Small intestine (tissue), 7 donors: ENCODE measurements around the gene TAX1BP1. TPM values are rescaled to one million over a fixed set of nuclear protein-coding genes. Genes with fewer than 3 reads are reported as not detected.

Experiments
- DNase-seq, 2 donors: peaks; one replicate each; pipeline versions ENCODE4 v3.0.0 to v3.0.0-alpha.2; 2013
- FAIRE-seq: peaks from 2 replicates; lab custom pipeline; 2012; peaks lifted over from hg19 to GRCh38; lab: Jason Lieb, UNC
- H3K27ac ChIP-seq, 3 donors: one replicate each; pipeline ENCODE4 v1.5.1; 2013; ENCODE audit warnings: low read length in 2 of 3, mild to moderate bottlenecking in 2 of 3, control low read depth in 1 of 3, inconsistent platforms in 1 of 3, low read depth in 1 of 3, moderate library complexity in 1 of 3
- H3K27me3 ChIP-seq, 3 donors: one replicate each; pipeline ENCODE4 v1.6.1; 2013; ENCODE audit warnings: low read length in 3 of 3, inconsistent platforms in 1 of 3; ENCODE audit not compliant: control insufficient read depth in 3 of 3, insufficient read depth in 3 of 3
- H3K36me3 ChIP-seq, 3 donors: one replicate each; pipeline ENCODE4 v1.6.1; 2013; ENCODE audit warnings: low read length in 3 of 3, inconsistent platforms in 1 of 3, low read depth in 1 of 3, mild to moderate bottlenecking in 1 of 3, moderate library complexity in 1 of 3; ENCODE audit not compliant: control insufficient read depth in 3 of 3, insufficient read depth in 2 of 3
- H3K4me1 ChIP-seq, 3 donors: one replicate each; pipeline ENCODE4 v1.6.1; 2013; ENCODE audit warnings: low read length in 2 of 3, inconsistent platforms in 1 of 3, low read depth in 1 of 3, mild to moderate bottlenecking in 1 of 3, moderate library complexity in 1 of 3; ENCODE audit not compliant: control insufficient read depth in 3 of 3, insufficient read depth in 2 of 3
- H3K4me3 ChIP-seq, 3 donors: one replicate each; pipeline ENCODE4 v1.5.1; 2013; ENCODE audit warnings: low read length in 3 of 3, control low read depth in 1 of 3, inconsistent platforms in 1 of 3, low read depth in 1 of 3, mild to moderate bottlenecking in 1 of 3, moderate library complexity in 1 of 3
- H3K9me3 ChIP-seq, 2 donors: one replicate each; pipeline ENCODE4 v1.6.1; 2013; ENCODE audit warnings: low read depth in 1 of 2, low read length in 1 of 2; ENCODE audit not compliant: control insufficient read depth in 2 of 2, insufficient read depth in 1 of 2
- WGBS, 3 donors: extraction: QIAGEN DNeasy Blood & Tissue Kit; methylation state at CpG; one replicate each; pipeline ENCODE4 v1.1.7; 2013; 5-methylcytosine and 5-hydroxymethylcytosine counted together
- polyA plus RNA-seq, 4 donors: library from polyadenylated mRNA; stranded (reverse) in 3 of 4; unstranded in 1 of 4; fragments of 200-250 nt in 3 of 4; fragments of 120-200 nt in 1 of 4; gene quantifications; one replicate each; pipeline versions ENCODE4 v1.2.1 to v1.2.3, GENCODE V29; 2013
- donor health status: healthy with polysubstance abuse.
- donor health status: control.
- donor health status: control.
- donor health status: Bipolar disorder and iron deficiency.
- donor health status: healthy.

Gene TAX1BP1
- polyA plus RNA-seq, 4 donors = 60.8 to 96.6 (median 81.3) TPM

DNA sequence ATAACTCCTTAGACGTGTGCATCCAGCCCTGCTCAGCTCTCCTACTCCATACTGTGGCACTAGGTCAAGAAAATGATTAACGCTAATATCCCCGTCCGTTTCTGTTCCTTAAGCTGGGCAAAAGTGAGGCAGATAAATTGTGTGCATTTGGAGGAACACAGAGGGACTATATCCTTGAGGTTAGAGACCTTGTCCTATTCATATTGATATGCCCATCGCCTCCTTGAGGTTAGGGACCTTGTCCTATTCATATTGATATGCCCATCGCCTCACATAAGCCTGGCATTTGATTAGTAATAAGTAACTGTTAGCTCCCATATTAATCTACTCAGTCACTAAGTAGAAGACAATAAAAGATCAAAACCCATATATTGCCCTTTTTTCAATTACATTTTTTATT, 12.9 kb upstream of the TAX1BP1 start:
- 78 to 87% (median 79%) methylated on average over 6 of the region's 6 CpGs for WGBS, 3 donors
- H3K27ac ChIP-seq = no peak overlapping the region
- no peaks in the 10 kb centered on the region for H3K9me3 ChIP-seq
- H3K36me3 ChIP-seq = no peaks in the 10 kb centered on the region
- DNase-seq (no peak), FAIRE-seq (no peak)
- H3K4me1 ChIP-seq = no peaks in the 10 kb centered on the region
- no peak overlapping the region for H3K4me3 ChIP-seq
- no peaks in the 10 kb centered on the region for H3K27me3 ChIP-seq

GRCh38 chr7:27730112-27730511, 9.8 kb upstream of the TAX1BP1 start:
- no peak for DNase-seq
- H3K4me3 ChIP-seq = no peak overlapping the region
- H3K27me3 ChIP-seq = no peaks in the 10 kb centered on the region
- no peaks in the 10 kb centered on the region for H3K36me3 ChIP-seq
- no peaks in the 10 kb centered on the region for H3K9me3 ChIP-seq
- peaks cover 2 to 11% (median 4%) of the 10 kb centered on the region in 3 donors for H3K4me1 ChIP-seq
- no peak for FAIRE-seq
- no peak overlapping the region for H3K27ac ChIP-seq
- 53 to 62% (median 57%) methylated on average over 6 of the region's 6 CpGs for WGBS, 3 donors

- Histone ChIP-seq H3K27me3 (no peaks in the 10 kb centered on the region), H3K4me3 (no peak overlapping the region), H3K9me3 (no peaks in the 10 kb centered on the region), H3K36me3 (no peaks in the 10 kb centered on the region), H3K27ac (peak overlapping the region in 2 of 3 donors; percentile 34 to 75), H3K4me1 (peaks cover 2 to 33% (median 4%) of the 10 kb centered on the region in 3 donors)
- WGBS, 3 donors = 76 to 91% (median 81%) methylated on average over 2 of the region's 2 CpGs
- DNase-seq (no peak), FAIRE-seq (no peak)
These were observed 5.4 kb upstream of the TAX1BP1 start for GRCh38 chr7:27734583-27734982.

- WGBS, 3 donors = 16 to 60% (median 32%) methylated on average over 1 of the region's 1 CpG
- no peaks in the 10 kb centered on the region for H3K36me3 ChIP-seq
- no peaks in the 10 kb centered on the region for H3K27me3 ChIP-seq
- H3K4me3 ChIP-seq = no peak overlapping the region
- FAIRE-seq (peak; percentile 51), DNase-seq (peak; percentile 59 to 85)
- peak overlapping the region in 1 of 3 donors; percentile 75 for H3K27ac ChIP-seq
- no peaks in the 10 kb centered on the region for H3K9me3 ChIP-seq
- H3K4me1 ChIP-seq = peaks cover 2 to 33% (median 4%) of the 10 kb centered on the region in 3 donors
These were observed 4.8 kb upstream of the TAX1BP1 start for GRCh38 chr7:27735165-27735564.

DNA sequence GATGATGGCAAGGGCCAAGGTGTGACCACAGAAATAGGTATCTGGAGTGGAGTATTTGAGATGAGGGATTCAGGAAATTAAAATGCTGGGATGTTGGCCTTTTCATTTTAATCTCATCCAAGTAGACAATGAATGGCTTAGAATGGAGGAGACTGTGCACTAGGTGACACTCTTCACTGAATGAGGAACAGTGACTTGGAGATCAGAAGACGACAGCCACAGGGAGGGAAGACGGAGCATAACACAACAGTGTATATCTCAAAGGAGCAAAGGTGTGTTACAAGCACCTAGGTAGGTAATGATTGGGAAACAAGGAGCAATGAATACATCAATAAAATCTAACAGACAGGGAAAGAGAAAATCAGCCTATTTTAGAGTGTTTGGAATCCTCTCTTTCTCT, 4.1 kb upstream of the TAX1BP1 start:
- Histone ChIP-seq H3K36me3 (no peaks in the 10 kb centered on the region), H3K27ac (peak overlapping the region; percentile 6 to 75 (median 63)), H3K27me3 (no peaks in the 10 kb centered on the region), H3K9me3 (no peaks in the 10 kb centered on the region), H3K4me3 (no peak overlapping the region), H3K4me1 (peaks cover 2 to 33% (median 4%) of the 10 kb centered on the region in 3 donors)
- DNase-seq = peak; percentile 57 to 76
- 38 to 68% (median 40%) methylated on average over 2 of the region's 2 CpGs for WGBS, 3 donors
- no peak for FAIRE-seq

GRCh38 chr7:27737178-27737577, 2.8 kb upstream of the TAX1BP1 start:
- peak overlapping the region in 1 of 3 donors; percentile 99 for H3K27ac ChIP-seq
- FAIRE-seq = no peak
- no peaks in the 10 kb centered on the region for H3K36me3 ChIP-seq
- H3K27me3 ChIP-seq = no peaks in the 10 kb centered on the region
- no peaks in the 10 kb centered on the region for H3K9me3 ChIP-seq
- no peak for DNase-seq
- H3K4me1 ChIP-seq = peaks cover 2 to 33% (median 4%) of the 10 kb centered on the region in 3 donors
- WGBS, 3 donors = 76 to 90% (median 78%) methylated on average over 2 of the region's 2 CpGs
- H3K4me3 ChIP-seq = no peak overlapping the region

GRCh38 chr7:27737616-27738015, 2.3 kb upstream of the TAX1BP1 start:
- Histone ChIP-seq H3K4me3 (no peak overlapping the region), H3K27me3 (no peaks in the 10 kb centered on the region), H3K4me1 (peaks cover 2 to 33% (median 4%) of the 10 kb centered on the region in 3 donors), H3K36me3 (no peaks in the 10 kb centered on the region), H3K9me3 (no peaks in the 10 kb centered on the region), H3K27ac (peak overlapping the region in 1 of 3 donors; percentile 99)
- no peak for FAIRE-seq
- DNase-seq = peak; percentile 29 to 65
- 30 to 66% (median 51%) methylated on average over 2 of the region's 2 CpGs for WGBS, 3 donors

GRCh38 chr7:27739301-27739908, 557 bp upstream of the TAX1BP1 start:
- Histone ChIP-seq H3K9me3 (no peaks in the 10 kb centered on the region), H3K27me3 (no peaks in the 10 kb centered on the region), H3K4me1 (peaks cover 2 to 29% (median 4%) of the 10 kb centered on the region in 3 donors), H3K4me3 (peak overlapping the region; percentile 90 to 96 (median 92)), H3K27ac (peak overlapping the region; percentile 86 to 100 (median 99)), H3K36me3 (no peaks in the 10 kb centered on the region)
- DNase-seq = no peak
- FAIRE-seq = no peak
- WGBS, 3 donors = 1 to 3% (median 3%) methylated on average over 17 of the region's 17 CpGs
